Measurements from ENCODE around the gene WDR6. TPM values are rescaled to one million over a fixed set of nuclear protein-coding genes. Genes with fewer than 3 reads are reported as not detected.

WDR6 gene
- polyA plus RNA-seq, 3 donors: 192 to 229 (median 222) TPM

DNA sequence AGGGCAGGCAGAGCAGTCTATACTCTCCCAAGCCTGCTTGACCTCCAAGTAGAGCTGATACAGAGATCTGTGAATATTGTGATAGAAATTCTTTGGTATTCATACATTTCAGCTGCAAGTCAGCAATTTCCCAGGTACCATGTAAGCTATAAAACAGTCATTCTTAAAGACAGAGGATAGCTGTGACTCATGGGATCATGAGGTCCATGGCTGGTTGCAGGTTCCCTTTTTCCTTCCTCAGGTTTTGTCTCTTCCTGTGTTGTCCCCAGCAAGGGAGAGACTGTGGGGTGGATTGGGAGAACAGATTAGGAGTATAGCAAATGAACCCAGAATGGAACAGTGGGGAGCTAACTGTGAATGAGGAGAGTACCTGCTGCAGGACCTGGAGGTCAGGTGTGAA is 22.5 kb upstream of the WDR6 start:
- no peak for DNase-seq (ENCODE audit: extremely low read depth in 1 of 11, low read depth in 9 of 11, low spot score in 4 of 11)

DNA sequence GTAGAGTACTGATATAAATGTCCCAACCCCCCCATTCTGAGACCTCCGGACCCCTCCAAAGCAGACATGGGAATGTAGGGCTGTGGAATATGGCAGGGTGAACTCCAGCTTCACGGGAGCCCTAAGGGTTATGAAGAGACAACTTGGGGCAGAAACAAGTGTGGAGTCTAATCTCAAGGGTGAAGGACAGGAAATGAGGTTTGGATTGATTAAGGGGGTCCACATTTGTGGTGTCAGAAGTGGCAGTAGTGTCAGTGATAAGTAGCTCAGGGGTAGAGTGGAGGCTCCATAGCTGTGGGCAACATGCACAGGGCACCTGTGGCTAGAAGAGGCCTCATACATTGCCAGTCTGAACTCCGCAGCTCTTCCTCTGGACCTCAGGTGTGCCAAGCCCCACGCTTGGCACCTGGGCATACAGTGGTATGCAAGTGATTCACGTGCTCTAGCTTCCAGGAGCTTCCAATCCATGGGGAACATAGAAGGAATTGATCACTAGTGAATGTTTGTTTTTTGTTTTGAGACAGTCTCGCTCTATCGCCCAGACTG is 21.3 kb upstream of the WDR6 start:
- DNase-seq (ENCODE audit: extremely low read depth in 1 of 11, low read depth in 9 of 11, low spot score in 4 of 11): no peak

GRCh38 chr3:48989126-48989795 is 17.9 kb upstream of the WDR6 start:
- DNase-seq (ENCODE audit: extremely low read depth in 1 of 11, low read depth in 9 of 11, low spot score in 4 of 11): no peak

GRCh38 chr3:48989796-48990635 is 17.2 kb upstream of the WDR6 start, which contains the start of gene P4HTM:
Gene P4HTM (plus strand): TSS chr3:48990241. CDS start chr3:48990257, 16 bp downstream.
- DNase-seq (ENCODE audit: extremely low read depth in 1 of 11, low read depth in 9 of 11, low spot score in 4 of 11): peak in 9 of 11 donors; percentile 73 to 86 (median 84)

GRCh38 chr3:48990636-48991469 is 16.3 kb upstream of the WDR6 start:
- peak in 2 of 11 donors; percentile 15 to 25 for DNase-seq (ENCODE audit: extremely low read depth in 1 of 11, low read depth in 9 of 11, low spot score in 4 of 11)

DNA sequence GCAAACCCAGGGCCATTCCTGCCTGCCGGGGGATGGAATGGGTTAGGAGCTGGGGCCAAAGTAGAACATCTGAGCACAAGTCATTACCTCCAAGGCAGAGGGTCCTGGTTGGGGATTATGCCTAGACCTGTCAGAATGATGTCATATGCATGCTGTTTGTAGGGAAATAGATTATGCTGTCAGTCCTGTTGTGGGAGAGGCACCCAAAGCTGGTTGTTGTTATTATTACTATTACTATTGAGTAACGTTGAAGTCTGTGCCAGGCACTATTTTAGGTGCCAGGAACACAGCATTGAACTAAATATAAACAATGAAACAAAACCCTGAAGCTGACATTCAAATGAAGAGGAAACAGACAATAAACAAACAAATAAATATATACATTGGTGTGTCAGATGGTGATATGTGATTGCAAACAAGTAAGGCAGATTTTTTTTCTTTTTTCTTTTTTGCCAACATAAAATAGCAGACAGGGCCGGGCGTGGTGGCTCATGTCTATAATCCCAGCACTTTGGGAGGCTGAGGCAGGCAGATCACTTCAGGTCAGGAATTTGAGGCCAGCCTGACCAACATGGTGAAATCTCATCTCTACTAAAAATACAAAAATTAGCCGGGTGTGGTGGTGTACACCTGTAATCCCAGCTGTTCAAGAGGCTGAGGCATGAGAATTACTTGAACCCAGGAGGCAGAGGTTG is 15.2 kb upstream of the WDR6 start:
- DNase-seq (ENCODE audit: extremely low read depth in 1 of 11, low read depth in 9 of 11, low spot score in 4 of 11): no peak

- no peak for DNase-seq (ENCODE audit: extremely low read depth in 1 of 11, low read depth in 9 of 11, low spot score in 4 of 11)
Measured at GRCh38 chr3:48993834-48994233, 13.4 kb upstream of the WDR6 start.

- DNase-seq (ENCODE audit: extremely low read depth in 1 of 11, low read depth in 9 of 11, low spot score in 4 of 11): no peak
Measured at GRCh38 chr3:48996640-48997039, 10.6 kb upstream of the WDR6 start.

DNA sequence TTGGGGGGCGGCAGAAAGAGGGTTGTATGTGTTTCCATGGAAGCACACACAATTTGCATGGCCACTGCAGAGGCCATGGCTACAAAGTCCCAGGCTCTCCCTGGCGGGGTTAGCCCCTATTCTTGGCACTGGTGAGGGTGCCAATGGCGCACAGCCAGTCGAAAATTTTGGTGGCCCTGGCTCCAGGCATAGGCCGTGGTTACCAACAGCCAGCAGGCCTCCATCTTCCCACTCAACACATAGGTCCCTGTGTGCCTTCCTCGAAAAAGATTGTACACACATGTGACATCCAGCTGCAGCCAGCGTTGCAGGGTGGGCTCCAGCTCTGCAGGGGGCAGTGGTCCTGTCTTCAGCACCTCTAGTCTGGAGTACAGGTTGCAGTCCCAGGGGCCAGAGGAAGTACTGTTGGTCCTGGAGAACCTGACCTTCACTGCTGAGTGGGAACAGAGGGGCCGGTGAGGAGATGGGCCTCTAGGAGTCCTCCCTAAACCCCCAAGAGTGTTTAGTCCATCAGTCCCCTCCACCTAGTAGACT is 10.0 kb upstream of the WDR6 start:
- DNase-seq (ENCODE audit: extremely low read depth in 1 of 11, low read depth in 9 of 11, low spot score in 4 of 11): no peak

GRCh38 chr3:48997714-48998637 is 9.2 kb upstream of the WDR6 start:
- DNase-seq (ENCODE audit: extremely low read depth in 1 of 11, low read depth in 9 of 11, low spot score in 4 of 11): no peak

GRCh38 chr3:48999085-48999858 is 7.9 kb upstream of the WDR6 start:
- DNase-seq (ENCODE audit: extremely low read depth in 1 of 11, low read depth in 9 of 11, low spot score in 4 of 11): no peak

DNA sequence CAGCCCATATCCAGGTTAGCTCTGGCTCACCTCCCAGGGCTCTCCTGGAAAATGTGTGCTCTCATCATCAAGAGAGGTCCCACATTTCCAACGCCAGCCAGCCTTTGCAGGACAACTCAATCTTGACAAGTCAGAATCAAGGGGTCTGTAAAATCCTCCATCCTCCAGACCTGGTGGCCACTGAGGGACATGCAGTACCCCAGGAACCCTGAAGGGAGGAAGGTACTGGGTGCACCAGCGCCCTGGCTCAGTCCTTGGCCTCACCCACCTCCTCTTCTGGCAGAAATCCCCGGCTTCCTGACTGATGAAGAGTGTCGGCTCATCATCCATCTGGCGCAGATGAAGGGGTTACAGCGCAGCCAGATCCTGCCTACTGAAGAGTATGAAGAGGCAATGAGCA is 6.0 kb upstream of the WDR6 start:
- no peak for DNase-seq (ENCODE audit: extremely low read depth in 1 of 11, low read depth in 9 of 11, low spot score in 4 of 11)

DNA sequence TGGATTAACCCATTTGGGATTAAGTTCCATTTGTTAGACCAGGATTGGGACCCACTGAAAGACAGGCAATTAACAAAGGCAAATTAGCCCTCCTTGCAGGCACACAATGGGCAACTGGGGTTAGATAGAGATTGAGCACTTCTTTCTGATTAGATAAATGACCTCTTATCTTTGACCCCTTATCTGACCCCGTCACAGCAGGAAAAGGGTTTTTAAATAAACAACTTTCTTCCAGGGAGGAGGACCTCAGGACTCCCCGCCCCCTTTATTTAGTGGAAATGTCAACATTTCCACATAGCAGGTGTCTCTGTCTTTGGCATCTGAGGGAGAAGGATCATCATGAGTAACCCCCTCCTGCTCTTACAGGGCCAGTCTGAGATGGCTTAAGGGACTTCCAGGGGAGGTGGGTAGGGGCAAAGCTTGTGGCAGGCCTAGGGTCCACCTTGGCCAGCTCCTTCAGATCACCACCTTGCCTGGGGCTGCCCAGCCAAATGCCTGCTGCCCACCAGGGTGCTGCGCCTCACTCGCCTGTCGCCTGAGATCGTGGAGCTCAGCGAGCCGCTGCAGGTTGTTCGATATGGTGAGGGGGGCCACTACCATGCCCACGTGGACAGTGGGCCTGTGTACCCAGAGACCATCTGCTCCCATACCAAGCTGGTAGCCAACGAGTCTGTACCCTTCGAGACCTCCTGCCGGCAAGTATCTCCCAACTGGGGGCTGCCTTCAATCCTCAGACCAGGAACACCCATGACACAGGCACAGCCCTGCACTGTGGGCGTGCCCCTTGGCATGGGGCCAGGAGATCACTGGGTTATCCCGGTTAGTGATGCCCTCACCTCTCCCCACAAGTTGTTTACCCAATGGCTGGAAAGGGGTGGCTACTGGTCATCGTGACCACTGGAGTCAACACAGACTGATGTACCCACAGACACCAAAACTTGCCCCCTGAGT is 2.6 kb upstream of the WDR6 start:
- DNase-seq (ENCODE audit: extremely low read depth in 1 of 11, low read depth in 9 of 11, low spot score in 4 of 11): no peak

GRCh38 chr3:49005303-49005680 is 1.9 kb upstream of the WDR6 start:
- DNase-seq (ENCODE audit: extremely low read depth in 1 of 11, low read depth in 9 of 11, low spot score in 4 of 11): no peak

- no peak for DNase-seq (ENCODE audit: extremely low read depth in 1 of 11, low read depth in 9 of 11, low spot score in 4 of 11)
Measured at GRCh38 chr3:49005998-49006397, 1.2 kb upstream of the WDR6 start.

Data from renal cortex interstitium (tissue), 11 donors.